ENCODE results near the gene BMPR1A.

BMPR1A gene

DNA sequence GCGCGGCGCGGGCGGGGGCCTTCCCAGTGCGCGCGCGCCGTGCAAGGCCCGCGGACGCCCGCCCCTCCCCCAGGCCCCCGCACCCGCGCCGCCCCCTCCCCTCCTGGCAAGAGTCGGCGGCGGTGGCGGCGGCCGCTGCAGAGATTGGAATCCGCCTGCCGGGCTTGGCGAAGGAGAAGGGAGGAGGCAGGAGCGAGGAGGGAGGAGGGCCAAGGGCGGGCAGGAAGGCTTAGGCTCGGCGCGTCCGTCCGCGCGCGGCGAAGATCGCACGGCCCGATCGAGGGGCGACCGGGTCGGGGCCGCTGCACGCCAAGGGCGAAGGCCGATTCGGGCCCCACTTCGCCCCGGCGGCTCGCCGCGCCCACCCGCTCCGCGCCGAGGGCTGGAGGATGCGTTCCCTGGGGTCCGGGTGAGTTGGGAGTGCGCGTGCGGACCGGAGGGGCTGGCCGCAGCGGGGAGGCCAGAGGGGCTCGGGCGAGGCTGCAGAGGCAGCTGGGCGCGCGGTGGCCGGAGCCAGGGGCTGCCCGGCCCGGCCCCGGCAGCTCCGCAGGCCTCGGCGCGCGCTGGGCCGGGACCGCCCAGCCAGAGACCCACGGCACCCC lies at the start of gene BMPR1A:
BMPR1A (plus strand) TSS at position 109 of the 602 bp plus-strand sequence. CDS start 119,400 bp downstream, outside the sequence.
- H3K27ac ChIP-seq, result peak within 1 kb of the TSS; percentile 73
- no peak for DNase-seq (ENCODE audit: low read depth, low spot score)

DNA sequence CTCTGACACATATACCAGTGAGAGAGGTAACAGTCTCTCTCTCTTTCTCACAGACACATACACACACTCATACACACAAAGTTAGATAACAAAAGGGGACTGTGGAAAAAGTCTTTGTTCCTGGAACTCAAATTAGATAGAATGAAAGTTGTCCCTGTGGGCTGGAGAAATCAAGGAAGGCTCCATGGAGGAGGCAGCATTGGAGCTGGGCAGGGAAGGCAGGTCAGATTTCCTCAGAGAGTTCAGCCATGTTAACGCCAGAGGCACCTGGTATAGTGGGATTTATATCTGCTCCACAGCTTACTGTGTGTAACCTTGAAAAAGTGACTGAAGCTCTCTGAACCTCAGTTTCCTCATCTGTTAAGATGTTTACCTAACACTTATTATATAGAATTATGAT lies 49.4 kb upstream of the BMPR1A start:
- no peak overlapping the region for H3K27ac ChIP-seq
- DNase-seq (ENCODE audit: low read depth, low spot score), result no peak

DNA sequence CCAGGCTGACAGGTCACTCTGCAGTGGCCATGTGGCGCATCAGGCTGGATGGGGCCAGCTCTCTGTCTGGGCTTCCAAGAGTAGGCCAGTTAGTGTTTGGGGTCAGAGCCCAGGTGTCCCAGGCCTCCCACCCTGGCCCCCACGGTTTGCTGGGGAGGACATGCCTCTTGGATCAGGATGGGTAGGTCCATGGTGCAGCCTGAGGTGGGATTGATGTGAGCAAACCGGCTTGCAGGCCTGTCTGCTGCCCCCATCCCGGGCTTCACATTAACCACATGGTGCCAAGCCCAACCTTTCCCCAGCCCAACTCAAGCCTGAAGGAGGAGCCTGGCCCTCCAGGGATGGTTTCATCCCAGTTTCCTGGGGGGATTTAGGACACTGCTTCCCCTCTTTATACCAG lies 48.9 kb upstream of the BMPR1A start:
- H3K27ac ChIP-seq, result no peak overlapping the region
- no peak for DNase-seq (ENCODE audit: low read depth, low spot score)

DNA sequence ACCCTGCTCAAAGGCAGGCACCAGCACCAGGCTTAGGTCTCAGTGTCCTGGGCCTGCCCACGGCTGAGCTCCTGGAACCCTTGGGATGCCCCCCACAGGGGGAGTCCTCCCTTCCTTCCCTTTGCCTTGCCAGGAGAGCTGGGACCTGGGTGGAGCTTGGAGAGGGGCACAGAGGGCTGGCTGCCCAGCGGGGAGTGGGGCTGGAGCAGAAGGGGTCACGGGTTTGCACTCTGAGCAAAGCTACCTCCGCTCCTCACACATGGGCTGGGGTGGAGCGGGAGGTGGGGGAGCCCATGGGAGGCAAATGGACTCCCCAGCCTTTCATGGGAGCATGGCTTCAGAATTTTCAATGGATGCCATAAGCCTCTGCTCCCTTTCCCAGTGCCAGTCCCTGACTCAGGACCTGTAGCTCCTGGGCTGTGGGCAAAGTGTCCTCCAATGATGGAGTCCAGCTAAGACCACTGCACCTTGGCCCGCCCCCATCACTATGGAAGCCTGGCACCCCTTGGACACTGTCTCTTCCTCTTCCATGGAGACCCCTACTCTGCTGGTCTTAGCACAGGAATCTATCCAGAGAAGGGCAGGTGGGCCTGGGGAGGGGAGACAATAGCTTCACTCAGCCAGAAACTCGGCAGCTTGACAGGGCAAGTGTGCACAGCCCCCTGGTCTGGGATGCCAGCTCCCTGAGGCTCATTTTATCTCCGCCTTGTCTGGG lies 48.2 kb upstream of the BMPR1A start:
- no peak overlapping the region for H3K27ac ChIP-seq

DNA sequence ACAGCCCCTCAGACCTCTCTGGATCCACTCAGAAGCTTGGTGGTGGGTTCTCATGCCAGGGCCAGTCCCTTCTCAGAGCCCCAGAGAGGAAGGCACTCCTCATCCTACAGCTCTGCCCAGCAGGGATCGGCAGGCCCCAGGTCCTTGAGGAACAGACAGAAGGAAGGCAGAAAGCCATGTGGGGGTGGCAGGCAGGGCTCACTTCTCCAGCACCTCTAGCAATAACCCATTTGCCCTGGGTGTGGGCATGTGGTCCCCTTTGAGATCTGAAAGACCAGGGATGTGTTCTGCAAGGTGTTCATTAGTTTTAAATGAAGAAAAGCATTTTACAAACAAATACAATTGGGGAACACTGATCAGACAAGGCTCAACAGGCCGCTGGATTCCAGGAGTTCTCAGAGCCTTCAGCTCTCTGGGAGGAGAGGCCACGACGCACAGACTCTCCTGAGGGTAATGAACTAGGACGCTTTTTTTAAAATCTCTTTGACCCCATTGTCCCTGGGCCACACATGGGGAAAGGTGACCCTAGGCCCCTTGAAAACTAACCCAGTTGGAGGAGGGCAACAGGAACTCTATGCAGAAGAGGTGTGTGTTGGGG lies 47.5 kb upstream of the BMPR1A start:
- H3K27ac ChIP-seq, result no peak overlapping the region
- DNase-seq (ENCODE audit: low read depth, low spot score), result no peak

More for the DNA sequence above, 48.2 kb upstream of the BMPR1A start:
- DNase-seq (ENCODE audit: low read depth, low spot score), result no peak

DNA sequence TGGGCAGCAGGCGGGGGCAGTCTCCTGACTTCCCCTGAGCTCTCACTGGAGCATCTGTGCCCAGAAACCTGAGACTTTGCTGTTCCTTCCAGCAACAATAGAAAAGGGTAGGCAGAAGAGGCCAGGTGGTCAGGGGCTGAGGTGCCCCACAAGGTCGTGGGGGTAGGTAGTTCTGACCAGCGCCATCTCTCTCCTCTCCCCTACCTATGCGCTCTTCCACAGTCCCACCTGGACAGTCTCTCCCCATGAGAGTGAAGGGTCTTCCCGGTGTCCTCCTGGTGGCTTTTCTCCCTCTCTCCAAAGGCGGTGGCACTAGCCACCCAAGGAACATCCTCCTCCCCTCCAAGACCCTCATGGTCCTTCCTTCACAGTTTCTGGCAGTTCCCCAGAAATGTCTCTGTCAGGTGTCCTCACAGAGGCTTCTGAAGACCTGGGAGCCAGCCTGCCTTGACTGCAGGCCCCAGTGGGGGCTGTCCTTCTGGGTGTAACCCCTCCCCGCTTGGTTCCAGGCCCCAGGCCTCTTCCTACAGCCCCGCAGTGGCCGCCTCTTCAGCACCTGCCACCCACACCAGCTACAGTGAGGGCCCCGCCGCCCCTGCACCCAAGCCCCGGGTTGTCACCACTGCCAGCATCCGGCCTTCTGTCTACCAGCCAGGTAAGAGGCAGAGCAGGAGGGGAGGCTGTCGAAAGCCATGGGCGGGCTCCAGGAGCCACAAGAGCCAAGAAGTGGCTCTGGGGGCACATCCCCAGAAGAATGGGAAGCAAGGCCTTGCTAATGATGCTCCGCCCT lies 46.8 kb upstream of the BMPR1A start:
- no peak overlapping the region for H3K27ac ChIP-seq
- no peak for DNase-seq (ENCODE audit: low read depth, low spot score)

DNA sequence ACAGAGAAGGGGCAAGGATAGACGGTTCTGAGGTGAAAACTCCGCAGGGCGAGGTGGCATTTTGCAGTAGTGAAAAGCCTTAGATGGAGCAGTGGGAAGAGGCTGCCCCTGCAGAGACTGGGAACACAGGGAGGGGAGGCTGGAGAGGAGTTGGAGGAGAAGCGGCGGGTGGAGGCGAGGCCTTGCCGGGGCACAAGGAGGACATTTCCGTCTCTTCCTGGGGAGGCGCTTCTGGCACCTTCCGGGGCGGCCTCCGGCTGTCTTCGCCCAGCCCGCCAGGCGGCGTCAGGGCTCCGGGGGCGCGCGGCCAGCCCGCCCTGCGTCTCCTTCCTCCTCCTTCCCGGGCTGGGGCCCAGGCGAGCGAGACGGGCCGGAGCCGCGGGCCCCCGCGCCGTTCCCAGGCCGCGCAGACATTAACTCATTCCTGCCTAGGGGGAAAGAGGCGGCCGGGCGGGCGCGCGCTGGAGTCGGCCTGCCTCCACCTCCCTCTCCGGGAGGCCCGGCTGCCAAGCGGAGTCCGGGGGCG lies 45.4 kb upstream of the BMPR1A start:
- peak; percentile 16 for DNase-seq (ENCODE audit: low read depth, low spot score)
- peak overlapping the region; percentile 76 for H3K27ac ChIP-seq

DNA sequence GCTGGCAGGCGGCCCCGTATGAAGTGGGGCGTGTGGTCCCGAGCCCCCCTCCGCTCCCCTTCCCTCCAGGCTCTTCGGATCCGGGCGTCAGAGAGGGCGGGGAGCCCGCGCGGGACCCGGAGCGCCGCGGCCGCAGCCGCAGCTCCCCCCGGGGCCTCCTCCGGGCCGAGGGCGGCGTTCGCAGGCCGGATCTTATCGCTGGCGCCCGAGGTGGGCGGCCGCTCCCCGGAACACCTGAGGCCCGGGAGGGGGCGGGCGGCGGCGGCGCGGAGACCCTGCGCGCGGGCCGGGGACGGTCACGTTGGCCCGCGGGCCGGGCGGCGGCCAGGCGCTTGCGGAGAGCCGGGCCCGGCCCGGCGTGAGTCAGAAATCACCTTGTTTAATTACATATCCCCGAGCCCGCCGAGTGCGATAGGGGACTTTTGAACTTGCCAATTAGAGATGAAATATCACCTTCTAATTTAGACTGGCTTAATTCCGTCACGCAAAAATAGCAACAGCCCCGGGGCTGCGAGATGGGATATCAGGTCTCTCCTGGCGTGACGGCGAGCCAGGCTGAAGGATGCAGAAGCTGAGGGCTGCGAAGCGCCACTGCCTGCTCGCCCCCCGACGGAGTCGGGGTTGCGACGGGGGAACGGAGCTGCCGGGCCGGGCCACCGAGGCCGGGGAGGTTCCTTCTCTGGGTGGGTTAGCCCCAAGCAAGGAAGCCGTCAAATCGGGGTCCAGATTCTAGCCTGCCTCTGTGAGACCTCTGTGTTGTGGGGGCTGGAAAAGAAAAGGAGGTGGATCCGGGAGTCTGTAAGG lies 44.7 kb upstream of the BMPR1A start:
- H3K27ac ChIP-seq, result peak overlapping the region; percentile 76
- DNase-seq (ENCODE audit: low read depth, low spot score), result no peak

DNA sequence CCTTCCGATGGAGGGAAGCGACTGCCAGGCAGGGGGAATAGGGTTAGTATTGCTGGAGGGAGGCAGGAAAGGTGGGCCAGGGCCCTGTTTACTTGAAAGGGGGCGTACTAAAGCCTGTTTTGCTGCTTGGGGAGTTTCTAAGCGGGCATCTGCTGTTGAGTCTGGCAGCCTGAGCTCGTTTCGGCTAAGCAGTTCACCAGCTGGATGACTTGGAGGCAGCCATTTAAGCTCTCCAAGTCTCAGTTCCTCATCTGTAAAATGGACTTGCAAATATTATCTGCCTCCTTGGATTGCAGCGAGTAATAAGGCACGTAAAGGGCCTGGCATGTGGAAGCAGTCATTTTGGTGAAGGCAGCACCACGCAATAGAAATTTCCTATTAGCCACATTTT lies 44.1 kb upstream of the BMPR1A start:
- DNase-seq (ENCODE audit: low read depth, low spot score), result no peak
- H3K27ac ChIP-seq, result peak overlapping the region; percentile 76

DNA sequence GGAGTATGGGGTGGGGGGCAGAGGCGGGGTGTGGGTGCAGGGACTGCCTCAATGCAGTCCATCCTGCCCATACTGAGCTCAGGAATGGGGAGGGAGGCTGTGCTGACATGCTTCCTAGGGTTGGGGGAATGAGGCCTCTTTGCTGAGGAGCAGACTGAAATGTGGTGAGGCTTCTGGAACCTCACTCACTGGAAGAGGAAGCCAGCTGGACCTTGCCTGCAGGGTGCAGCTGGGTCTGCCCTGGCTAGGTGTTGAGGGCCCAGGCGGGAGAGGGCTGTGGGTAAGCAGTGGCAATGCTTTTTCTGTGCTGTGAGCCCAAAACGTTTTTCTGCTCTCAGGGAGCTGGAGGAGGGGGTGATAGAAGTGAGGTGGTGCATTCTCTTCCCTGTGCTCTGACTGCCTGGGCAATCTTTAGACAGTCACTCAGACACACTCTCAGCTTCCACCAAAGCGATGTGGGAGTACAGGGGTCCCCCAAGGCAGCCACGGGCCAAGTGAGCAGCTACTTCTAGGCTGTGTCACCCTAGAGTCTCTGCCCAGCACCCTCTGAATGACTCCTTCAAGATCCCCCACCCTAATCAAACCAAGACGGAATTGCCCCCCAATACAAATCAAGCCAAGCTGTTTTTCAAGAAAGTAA lies 41.1 kb upstream of the BMPR1A start:
- no peak for DNase-seq (ENCODE audit: low read depth, low spot score)
- no peak overlapping the region for H3K27ac ChIP-seq

DNA sequence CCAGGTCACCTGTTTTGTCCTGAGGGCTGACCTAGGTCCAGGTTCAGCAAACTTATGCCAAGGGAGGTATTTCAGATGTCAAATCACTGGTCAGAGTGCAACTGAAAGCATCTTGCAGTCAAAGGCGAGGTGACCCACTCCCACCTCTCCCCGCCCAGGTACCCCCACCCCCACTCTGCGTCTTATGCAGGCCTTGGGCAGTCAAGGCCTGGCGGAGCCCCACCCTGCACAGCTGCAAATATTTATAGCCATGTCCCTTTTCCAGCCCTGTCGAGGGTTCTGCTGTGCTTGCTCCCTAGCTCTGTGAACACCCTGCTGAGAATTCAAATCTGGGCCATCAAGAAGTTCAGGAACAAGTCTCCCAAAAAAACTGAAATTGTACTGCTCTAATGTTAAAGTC lies 40.6 kb upstream of the BMPR1A start:
- DNase-seq (ENCODE audit: low read depth, low spot score), result no peak
- H3K27ac ChIP-seq, result no peak overlapping the region

DNA sequence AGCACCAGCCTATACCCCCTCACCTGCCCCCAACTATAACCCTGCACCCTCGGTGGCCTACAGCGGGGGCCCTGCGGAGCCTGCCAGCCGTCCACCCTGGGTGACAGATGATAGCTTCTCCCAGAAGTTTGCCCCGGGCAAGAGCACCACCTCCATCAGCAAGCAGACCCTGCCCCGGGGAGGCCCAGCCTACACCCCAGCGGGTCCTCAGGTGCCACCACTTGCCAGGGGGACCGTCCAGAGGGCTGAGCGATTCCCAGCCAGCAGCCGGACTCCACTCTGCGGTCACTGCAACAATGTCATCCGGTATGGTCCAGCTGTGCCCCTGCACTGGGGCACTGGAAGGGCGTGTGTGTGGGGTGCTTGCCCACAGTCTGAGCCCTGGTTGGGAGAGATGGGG lies 40.0 kb upstream of the BMPR1A start:
- no peak for DNase-seq (ENCODE audit: low read depth, low spot score)
- H3K27ac ChIP-seq, result no peak overlapping the region

DNA sequence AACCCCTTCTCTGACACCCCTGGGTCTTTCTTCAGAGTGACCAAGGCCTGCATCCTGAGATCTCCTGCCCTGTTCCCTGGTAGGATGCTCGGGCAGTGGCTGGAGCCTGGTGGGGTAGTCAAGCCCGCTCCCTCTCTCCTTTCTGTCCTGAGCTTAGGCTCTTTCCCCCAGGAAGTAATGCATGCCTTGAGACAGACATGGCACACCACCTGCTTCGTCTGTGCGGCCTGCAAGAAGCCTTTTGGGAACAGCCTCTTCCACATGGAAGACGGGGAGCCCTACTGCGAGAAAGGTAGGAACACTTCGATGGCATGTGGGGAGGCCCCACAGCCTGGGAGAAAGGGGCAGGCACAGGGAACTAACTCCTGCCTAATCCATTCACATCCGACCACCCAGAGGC lies 37.9 kb upstream of the BMPR1A start:
- H3K27ac ChIP-seq, result no peak overlapping the region
- DNase-seq (ENCODE audit: low read depth, low spot score), result no peak

DNA sequence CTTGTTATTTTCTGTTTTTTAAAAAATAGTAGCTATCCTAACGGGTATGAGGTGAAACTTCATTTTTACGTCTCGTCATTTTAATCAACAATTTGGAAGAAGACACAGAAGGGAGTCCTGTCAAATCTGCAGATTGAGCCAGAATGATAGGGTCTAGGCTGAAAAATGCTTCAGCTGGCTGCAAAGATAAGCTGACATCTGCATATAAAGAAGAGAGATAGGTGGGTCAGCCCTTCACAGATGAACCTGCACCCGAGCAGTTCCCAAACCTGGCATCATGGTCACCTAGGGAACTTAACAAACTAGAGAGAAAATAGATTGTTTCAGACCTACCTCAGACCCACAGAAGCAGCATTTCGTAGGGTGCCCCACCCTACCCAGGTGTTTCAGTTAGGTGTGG lies 35.2 kb upstream of the BMPR1A start:
- no peak for DNase-seq (ENCODE audit: low read depth, low spot score)
- no peak overlapping the region for H3K27ac ChIP-seq

DNA sequence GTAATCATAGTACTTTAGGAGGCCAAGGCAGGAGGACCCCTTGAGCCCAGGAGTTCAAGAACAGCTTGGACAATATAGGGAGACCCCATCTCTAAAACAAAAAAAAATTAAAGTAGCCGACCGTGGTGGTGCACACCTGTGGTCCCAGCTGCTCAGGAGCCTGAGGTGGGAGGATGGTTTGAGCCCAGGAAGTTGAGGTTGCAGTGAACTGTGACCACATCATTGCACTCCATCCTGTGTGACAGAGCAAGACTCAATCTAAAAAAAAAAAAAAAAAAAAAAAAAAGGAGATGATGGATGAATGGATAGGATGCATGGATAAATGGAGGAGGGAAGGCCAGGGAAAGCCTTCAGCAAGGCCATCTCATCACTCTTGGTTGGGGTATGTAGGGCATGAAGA lies 33.4 kb upstream of the BMPR1A start:
- no peak for DNase-seq (ENCODE audit: low read depth, low spot score)

DNA sequence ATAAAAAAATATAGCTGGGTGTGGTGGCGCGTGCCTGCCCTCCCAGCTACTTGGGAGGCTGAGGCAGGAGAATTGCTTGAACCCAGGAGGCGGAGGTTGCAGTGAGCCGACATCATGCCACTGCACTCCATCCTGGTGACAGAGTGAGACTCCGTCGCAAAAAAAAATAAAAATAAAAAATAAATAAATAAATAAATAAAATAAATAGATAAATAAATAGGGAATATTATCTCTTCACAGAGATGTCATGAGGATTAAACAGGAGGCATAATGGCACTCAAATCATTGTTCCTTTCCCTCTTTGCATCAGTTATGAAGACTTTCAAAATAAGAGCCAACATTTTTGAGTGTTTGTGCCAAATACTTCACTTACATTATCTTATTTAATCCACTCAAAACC lies 32.0 kb upstream of the BMPR1A start:
- H3K27ac ChIP-seq, result no peak overlapping the region
- no peak for DNase-seq (ENCODE audit: low read depth, low spot score)

More for the DNA sequence above, 33.4 kb upstream of the BMPR1A start:
- H3K27ac ChIP-seq, result no peak overlapping the region

DNA sequence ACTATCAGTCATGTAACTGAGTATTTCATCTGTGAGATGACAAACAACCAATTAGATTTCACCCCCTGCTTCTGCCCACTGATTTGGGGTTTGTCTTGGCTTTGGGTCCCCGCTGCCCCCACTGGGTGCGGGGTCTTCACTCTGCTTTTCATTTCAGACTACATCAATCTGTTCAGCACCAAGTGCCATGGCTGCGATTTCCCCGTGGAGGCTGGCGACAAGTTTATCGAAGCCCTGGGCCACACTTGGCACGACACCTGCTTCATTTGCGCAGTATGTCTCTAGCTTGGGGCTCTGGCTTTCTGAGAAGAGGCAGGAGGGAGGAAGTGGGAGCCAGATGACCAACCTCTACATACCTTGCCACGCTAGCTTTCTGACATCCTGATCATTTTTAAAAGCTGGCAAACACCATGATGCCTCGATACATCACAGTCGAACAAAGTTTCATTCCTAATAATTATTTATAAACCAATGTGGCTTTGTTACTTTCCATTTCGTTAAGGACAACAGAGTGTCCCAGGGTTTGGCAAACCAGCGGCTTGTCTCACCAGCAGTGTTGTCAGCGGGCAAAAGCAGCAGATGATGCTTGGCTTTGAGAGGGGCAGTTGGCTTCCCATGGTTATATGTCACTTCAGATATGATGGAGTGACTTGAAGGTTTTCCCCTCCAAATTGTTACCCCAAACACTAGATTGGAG lies 30.3 kb upstream of the BMPR1A start:
- H3K27ac ChIP-seq, result no peak overlapping the region
- DNase-seq (ENCODE audit: low read depth, low spot score), result no peak

DNA sequence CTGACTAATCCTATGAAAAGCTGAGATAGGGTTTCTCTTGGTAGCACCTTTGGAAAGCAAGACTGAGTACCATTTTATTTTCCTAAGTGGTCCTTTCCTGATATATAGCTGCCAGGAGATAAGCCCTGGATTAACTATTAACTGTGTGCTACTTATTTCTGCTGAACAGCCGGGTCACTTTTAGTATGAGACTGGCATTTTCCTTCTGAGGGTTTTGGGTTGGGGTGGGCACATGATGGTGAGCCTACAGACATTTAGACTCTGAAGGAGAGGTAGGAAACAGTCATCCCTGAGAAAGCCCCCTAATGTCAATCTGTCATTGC lies 29.8 kb upstream of the BMPR1A start:
- no peak overlapping the region for H3K27ac ChIP-seq
- no peak for DNase-seq (ENCODE audit: low read depth, low spot score)

DNA sequence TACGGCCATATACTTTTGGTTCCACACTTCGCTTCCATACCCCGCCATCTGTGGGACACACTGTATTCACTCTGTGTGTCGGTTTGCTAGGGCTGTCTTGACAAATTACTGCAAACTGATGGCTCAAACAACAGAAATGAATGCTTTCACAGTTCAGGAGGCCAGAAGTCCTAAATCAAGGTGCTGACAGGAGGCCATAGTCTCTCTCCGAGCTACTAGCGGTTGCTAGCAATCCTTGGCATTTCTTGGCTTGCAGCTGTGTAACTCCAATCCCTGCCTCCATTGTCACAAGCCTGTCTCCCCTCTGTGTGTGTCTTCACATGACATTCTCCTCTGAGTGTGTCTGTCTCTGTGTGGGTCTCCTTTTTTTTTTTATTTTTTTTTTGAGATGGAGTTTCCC lies 28.9 kb upstream of the BMPR1A start:
- DNase-seq (ENCODE audit: low read depth, low spot score), result no peak

More for the DNA sequence above, 28.9 kb upstream of the BMPR1A start:
- H3K27ac ChIP-seq, result no peak overlapping the region
